AG09319 (cell line): ENCODE data around the gene IPO9.
"Not testable (repeated sequence)": the region's sequence is repeated elsewhere in the genome, so short reads cannot be mapped to it uniquely, and the experiment has no call there.

ENCODE experiments used
- DNase-seq: peaks from one replicate; pipeline ENCODE4 v3.0.0-alpha.2; 2010; ENCODE audit warnings: low read depth; ENCODE audit errors: extremely low read depth
- CTCF ChIP-seq: IDR thresholded peaks from 2 replicates; pipeline ENCODE4 v1.5.1; 2011; ENCODE audit warnings: low read depth, mild to moderate bottlenecking, inconsistent platforms, low read length, moderate library complexity

IPO9 gene

DNA sequence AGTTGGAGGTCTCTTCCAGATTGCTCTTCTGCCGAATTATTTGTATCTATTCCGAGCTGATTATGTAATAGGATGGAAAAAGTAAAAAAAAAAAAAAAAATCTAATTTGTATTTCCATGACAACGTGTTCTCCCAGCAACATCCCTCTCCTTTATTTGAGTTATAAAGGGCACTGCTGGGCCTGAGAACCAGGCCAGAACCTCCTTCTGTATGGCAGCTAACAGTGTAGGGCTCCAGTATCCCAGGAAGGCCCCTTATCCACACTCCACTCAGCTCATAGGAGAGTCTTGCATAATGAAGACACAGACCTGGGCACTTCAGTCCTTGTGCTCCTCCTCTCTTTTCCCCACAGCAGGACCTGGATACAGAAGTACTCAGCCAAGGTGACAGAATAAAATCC, 3.7 kb upstream of the IPO9 start:
- no peak for TF ChIP-seq CTCF
- DNase-seq, result no peak

DNA sequence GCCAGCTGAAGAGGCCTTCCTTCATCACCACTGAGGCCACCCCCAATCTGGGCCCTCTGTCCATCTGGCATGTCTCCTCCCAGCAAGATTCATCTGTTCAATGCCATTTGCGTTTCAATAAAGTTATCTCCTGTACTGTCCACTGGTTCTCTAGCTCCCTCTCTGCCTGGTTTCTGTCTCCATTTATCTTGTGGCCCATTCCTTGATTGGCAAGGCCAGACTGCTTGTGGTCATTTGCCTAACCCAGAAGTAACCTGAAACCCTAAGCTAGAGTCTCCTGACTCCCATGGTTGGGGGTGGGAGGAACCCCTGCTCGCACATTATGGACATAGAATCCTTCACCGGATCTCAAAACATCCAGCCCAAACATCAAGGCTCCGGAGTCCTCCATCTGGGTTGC, 2.1 kb upstream of the IPO9 start:
- DNase-seq, result no peak
- TF ChIP-seq CTCF, result peak; percentile 11

DNA sequence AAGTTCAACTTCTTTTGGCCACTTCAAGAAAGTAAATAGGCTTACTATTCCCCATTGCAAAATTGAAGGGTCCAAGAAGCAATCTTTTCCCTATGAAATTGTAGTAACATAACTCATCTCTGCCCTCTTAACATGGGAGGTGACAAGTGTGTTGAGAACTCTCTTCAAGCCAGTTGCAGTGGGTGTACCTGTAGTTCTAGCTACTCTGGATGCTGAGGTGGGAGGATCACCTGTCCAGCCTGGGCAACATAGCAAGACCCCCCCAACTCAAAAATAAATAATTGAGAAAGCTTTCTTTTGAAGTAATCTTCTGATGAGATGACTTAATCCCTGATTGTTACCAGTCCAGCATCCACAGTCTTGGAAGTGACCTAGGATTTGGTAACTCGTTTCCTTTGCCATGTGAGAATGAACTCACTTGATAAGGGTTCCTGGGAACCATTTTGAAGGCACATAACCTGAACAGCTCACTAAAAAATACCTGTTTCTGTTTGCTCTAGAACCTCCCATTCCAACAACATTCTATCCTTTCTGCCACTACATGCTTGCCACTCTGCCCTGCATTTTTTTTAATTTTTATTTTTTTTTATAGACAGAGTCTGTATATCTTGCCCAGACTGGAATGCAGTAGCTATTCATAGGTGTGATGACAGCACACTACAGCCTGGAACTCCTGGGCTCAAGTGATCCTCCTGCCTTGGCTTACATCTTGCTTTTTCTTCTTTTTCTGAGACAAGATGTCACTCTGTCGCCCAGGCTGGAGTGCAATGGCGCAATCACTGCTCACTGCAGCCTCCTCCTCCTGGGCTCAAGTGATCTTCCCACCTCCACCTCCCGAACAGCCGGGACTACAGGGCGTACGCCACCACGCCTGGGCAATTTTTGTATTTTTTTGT, 1.4 kb upstream of the IPO9 start:
- TF ChIP-seq CTCF, result no peak
- no peak for DNase-seq

GRCh38 chr1:201828217-201828819, 639 bp upstream of the IPO9 start:
- no peak for TF ChIP-seq CTCF
- no peak for DNase-seq

GRCh38 chr1:201831371-201831770, 2.4 kb downstream of the IPO9 start:
- no peak for DNase-seq
- TF ChIP-seq CTCF, result no peak

DNA sequence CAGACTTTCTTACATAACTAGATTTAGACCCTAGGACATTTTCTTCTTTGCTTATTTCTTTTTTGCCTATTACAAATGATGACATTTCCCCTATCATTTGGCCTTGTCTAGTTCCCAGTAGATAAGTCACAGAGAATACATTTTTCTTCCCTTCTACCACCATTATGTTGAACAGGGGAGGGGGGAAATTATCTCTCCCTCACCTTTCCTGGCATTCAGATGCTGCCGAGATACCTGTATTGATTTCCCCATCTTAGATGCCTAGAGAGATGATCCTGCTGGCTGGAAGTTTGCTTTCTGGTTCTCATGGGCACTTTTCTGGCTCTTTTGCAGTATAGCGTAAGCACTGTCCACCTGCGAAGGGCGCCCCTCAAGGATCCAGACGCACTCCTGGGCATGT, 5.7 kb downstream of the IPO9 start:
- no peak for DNase-seq
- TF ChIP-seq CTCF, result no peak

DNA sequence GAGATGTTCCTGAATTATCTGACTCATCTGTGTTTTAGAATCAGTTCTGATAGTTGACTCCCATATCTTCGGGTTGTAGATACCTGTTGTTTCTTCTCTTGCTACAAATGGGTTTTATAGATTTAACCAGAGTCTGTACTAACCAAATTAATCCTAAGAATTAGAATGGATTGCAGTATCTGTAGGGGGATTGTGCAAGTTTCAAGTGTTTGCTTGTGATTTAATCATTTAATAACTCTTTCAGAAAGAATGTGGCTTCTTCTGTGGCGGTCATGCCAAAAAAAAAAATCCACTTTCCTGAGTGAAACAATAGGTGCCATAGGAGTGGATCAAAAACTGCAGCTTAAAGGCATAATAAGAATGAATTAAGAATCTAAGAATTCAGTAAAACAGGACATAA, 9.4 kb downstream of the IPO9 start:
- TF ChIP-seq CTCF, result no peak
- no peak for DNase-seq

- not testable (repeated sequence) for DNase-seq
Observed at GRCh38 chr1:201839089-201839488, 10.1 kb downstream of the IPO9 start.
